ENCODE data around the gene OTOR. TPM values are rescaled to one million over a fixed set of nuclear protein-coding genes. Genes with fewer than 3 reads are reported as not detected.

Gene OTOR
- total and polyA plus RNA-seq, 11 donors, result not detected

DNA sequence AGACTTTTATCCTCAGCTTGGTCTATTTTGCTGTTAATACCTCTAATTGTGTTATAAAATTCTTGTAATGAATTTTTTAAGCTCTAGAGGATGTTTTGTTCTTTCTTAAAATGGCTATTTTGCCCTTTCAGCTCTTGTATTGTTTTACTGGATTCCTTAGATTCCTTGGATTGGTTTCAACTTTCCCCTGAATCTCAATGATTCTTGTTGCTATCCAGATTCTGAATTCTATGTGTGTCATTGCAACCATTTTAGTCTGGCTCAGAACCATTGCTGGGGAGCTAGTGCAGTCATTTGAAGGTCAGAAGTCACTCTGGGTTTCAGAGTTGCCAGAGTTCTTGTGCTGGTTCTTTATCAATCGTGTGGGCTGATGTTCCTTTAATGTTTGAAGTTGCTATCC is 37.1 kb downstream of the OTOR start:
- intact Hi-C loops (cut with DNase I), result no loop called here
- ATAC-seq (no peak), DNase-seq (no peak)
- Histone ChIP-seq H3K4me1 (no peaks in the 10 kb centered on the region), H3K4me3 (no peak overlapping the region), H3K27me3 (no peaks in the 10 kb centered on the region), H3K9me3 (peaks cover 0 to 15% (median 0%) of the 10 kb centered on the region in 12 donors), H3K36me3 (no peaks in the 10 kb centered on the region), H3K27ac (no peak overlapping the region)
- 40 to 71% (median 47%) methylated on average over 1 of the region's 1 CpG for WGBS, 4 donors
- TF ChIP-seq POLR2A (IDR thresholded peaks at IDR 0.05), result no peak
- TF ChIP-seq, protein P1, sequence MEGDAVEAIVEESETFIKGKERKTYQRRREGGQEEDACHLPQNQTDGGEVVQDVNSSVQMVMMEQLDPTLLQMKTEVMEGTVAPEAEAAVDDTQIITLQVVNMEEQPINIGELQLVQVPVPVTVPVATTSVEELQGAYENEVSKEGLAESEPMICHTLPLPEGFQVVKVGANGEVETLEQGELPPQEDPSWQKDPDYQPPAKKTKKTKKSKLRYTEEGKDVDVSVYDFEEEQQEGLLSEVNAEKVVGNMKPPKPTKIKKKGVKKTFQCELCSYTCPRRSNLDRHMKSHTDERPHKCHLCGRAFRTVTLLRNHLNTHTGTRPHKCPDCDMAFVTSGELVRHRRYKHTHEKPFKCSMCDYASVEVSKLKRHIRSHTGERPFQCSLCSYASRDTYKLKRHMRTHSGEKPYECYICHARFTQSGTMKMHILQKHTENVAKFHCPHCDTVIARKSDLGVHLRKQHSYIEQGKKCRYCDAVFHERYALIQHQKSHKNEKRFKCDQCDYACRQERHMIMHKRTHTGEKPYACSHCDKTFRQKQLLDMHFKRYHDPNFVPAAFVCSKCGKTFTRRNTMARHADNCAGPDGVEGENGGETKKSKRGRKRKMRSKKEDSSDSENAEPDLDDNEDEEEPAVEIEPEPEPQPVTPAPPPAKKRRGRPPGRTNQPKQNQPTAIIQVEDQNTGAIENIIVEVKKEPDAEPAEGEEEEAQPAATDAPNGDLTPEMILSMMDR (IDR thresholded peaks at IDR 0.05), result no peak

Other genes starting within 250 kb of the OTOR start
- gene KIF16B, start 174.9 kb upstream of the OTOR start, total RNA-seq, result 10 to 100 TPM; 12.6 to 31.8 (median 17.8) TPM
- 10 to 100 TPM in 1 of 2 donors, 1 to 10 TPM in 1; 8.8 to 18.0 TPM for gene KIF16B, start 174.9 kb upstream of the OTOR start, polyA plus RNA-seq
- gene SNRPB2, start 18.3 kb upstream of the OTOR start, total RNA-seq, result 10 to 100 TPM; 20.2 to 39.6 (median 31.3) TPM
- 10 to 100 TPM; 41.9 to 60.9 TPM for gene SNRPB2, start 18.3 kb upstream of the OTOR start, polyA plus RNA-seq

All from heart left ventricle (tissue), 16 donors.